ENCODE data around the gene PGR. TPM values are rescaled to one million over a fixed set of nuclear protein-coding genes. Genes with fewer than 3 reads are reported as not detected.

The PGR gene
- 0.27 TPM for total RNA-seq (ENCODE audit: unreplicated experiment)
- long read RNA-seq: 0 reads

- H3K9me3 Mint-ChIP-seq (ENCODE audit: unreplicated experiment): no peaks in the 10 kb centered on the region
- DNase-seq: peak; percentile 26
- H3K27me3 Mint-ChIP-seq (ENCODE audit: unreplicated experiment): peaks cover 10% of the 10 kb centered on the region
- TF ChIP-seq CTCF (IDR thresholded peaks at IDR 0.05; ENCODE audit: partially characterized antibody, unreplicated experiment): no peak
- no peaks in the 10 kb centered on the region for H3K36me3 Mint-ChIP-seq (ENCODE audit: unreplicated experiment)
- H3K4me3 Mint-ChIP-seq (ENCODE audit: unreplicated experiment): peak within 1 kb of the TSS; percentile 90
- peaks cover 4% of the 10 kb centered on the region for H3K4me1 Mint-ChIP-seq (ENCODE audit: low read depth, unreplicated experiment)
- no peak within 1 kb of the TSS for H3K27ac Mint-ChIP-seq (ENCODE audit: unreplicated experiment)
Measured at GRCh38 chr11:101129203-101129943, at the start of gene PGR. PGR (minus strand) TSS chr11:101129813; CDS start chr11:101129070, 743 bp downstream.

GRCh38 chr11:101176381-101176780 lies 46.8 kb upstream of the PGR start:
- H3K4me3 Mint-ChIP-seq (ENCODE audit: unreplicated experiment): no peak overlapping the region
- TF ChIP-seq CTCF (IDR thresholded peaks at IDR 0.05; ENCODE audit: partially characterized antibody, unreplicated experiment): no peak
- DNase-seq: no peak
- H3K27me3 Mint-ChIP-seq (ENCODE audit: unreplicated experiment): peaks cover 3% of the 10 kb centered on the region
- H3K27ac Mint-ChIP-seq (ENCODE audit: unreplicated experiment): no peak overlapping the region
- peaks cover 2% of the 10 kb centered on the region for H3K9me3 Mint-ChIP-seq (ENCODE audit: unreplicated experiment)
- no peaks in the 10 kb centered on the region for H3K36me3 Mint-ChIP-seq (ENCODE audit: unreplicated experiment)
- peaks cover 2% of the 10 kb centered on the region for H3K4me1 Mint-ChIP-seq (ENCODE audit: low read depth, unreplicated experiment)

- no peaks in the 10 kb centered on the region for H3K36me3 Mint-ChIP-seq (ENCODE audit: unreplicated experiment)
- no peaks in the 10 kb centered on the region for H3K27me3 Mint-ChIP-seq (ENCODE audit: unreplicated experiment)
- no peak overlapping the region for H3K27ac Mint-ChIP-seq (ENCODE audit: unreplicated experiment)
- TF ChIP-seq CTCF (IDR thresholded peaks at IDR 0.05; ENCODE audit: partially characterized antibody, unreplicated experiment): no peak
- H3K4me1 Mint-ChIP-seq (ENCODE audit: low read depth, unreplicated experiment): no peaks in the 10 kb centered on the region
- DNase-seq: no peak
- no peaks in the 10 kb centered on the region for H3K9me3 Mint-ChIP-seq (ENCODE audit: unreplicated experiment)
- H3K4me3 Mint-ChIP-seq (ENCODE audit: unreplicated experiment): no peak overlapping the region
Measured at GRCh38 chr11:101169944-101170343, 40.3 kb upstream of the PGR start.

- H3K36me3 Mint-ChIP-seq (ENCODE audit: unreplicated experiment): no peaks in the 10 kb centered on the region
- DNase-seq: no peak
- no peaks in the 10 kb centered on the region for H3K27me3 Mint-ChIP-seq (ENCODE audit: unreplicated experiment)
- no peak overlapping the region for H3K27ac Mint-ChIP-seq (ENCODE audit: unreplicated experiment)
- H3K9me3 Mint-ChIP-seq (ENCODE audit: unreplicated experiment): no peaks in the 10 kb centered on the region
- TF ChIP-seq CTCF (IDR thresholded peaks at IDR 0.05; ENCODE audit: partially characterized antibody, unreplicated experiment): no peak
- no peak overlapping the region for H3K4me3 Mint-ChIP-seq (ENCODE audit: unreplicated experiment)
- no peaks in the 10 kb centered on the region for H3K4me1 Mint-ChIP-seq (ENCODE audit: low read depth, unreplicated experiment)
Measured at GRCh38 chr11:101166038-101166437, 36.4 kb upstream of the PGR start.

GRCh38 chr11:101158119-101158518 lies 28.5 kb upstream of the PGR start:
- no peak for TF ChIP-seq CTCF (IDR thresholded peaks at IDR 0.05; ENCODE audit: partially characterized antibody, unreplicated experiment)
- no peak overlapping the region for H3K4me3 Mint-ChIP-seq (ENCODE audit: unreplicated experiment)
- peaks cover 4% of the 10 kb centered on the region for H3K9me3 Mint-ChIP-seq (ENCODE audit: unreplicated experiment)
- no peak overlapping the region for H3K27ac Mint-ChIP-seq (ENCODE audit: unreplicated experiment)
- H3K36me3 Mint-ChIP-seq (ENCODE audit: unreplicated experiment): peaks cover 8% of the 10 kb centered on the region
- no peaks in the 10 kb centered on the region for H3K4me1 Mint-ChIP-seq (ENCODE audit: low read depth, unreplicated experiment)
- no peak for DNase-seq
- no peaks in the 10 kb centered on the region for H3K27me3 Mint-ChIP-seq (ENCODE audit: unreplicated experiment)

All from glutamatergic neuron (in vitro differentiated cells).